HepG2 (cell line): ENCODE data around the gene ZIC2. TPM values are rescaled to one million over a fixed set of nuclear protein-coding genes. Genes with fewer than 3 reads are reported as not detected.

Experiments used
- ATAC-seq: fragments of 200-7000 bp; cut with Tn5 transposase; 3 replicates; pipeline ENCODE4 v1.9.1; 2020; ENCODE audit warnings: mild to moderate bottlenecking, moderate library complexity
- BruUV-seq: library from RNA; stranded (reverse); fragments of 400-500 nt; replicated peaks from 2 replicates; lab custom pipeline; 2021; lab: Mats Ljungman, UMichigan
- CTCF ChIA-PET: fragments of 300-600 bp; formaldehyde crosslinking; extraction: SDS; loops from one replicate; lab custom pipeline; 2021; ENCODE audit warnings: low total read pairs, inconsistent platforms, low intra/inter-chr PET ratio; lab: Yijun Ruan, JAX
- POLR2A ChIA-PET: fragments of 350-600 bp; sonication (Branson Sonifier 250); formaldehyde crosslinking; loops from one replicate; lab custom pipeline; 2020; ENCODE audit warnings: antibody characterized with exemption, inconsistent platforms; lab: Yijun Ruan, JAX
- DNase-seq: peaks from one replicate; pipeline ENCODE4 v3.0.0-alpha.2; 2015; ENCODE audit warnings: low spot score
- FAIRE-seq: peaks from 3 replicates; lab custom pipeline; 2011; peaks lifted over from hg19 to GRCh38; lab: Jason Lieb, UNC
- H2AFZ ChIP-seq: one replicate; pipeline ENCODE4 v1.6.1; 2011; ENCODE audit warnings: low read length, inconsistent platforms
- H3K27ac ChIP-seq: fragments of 300-600 bp; 3 replicates; pipeline ENCODE4 v1.8.0; 2011; ENCODE audit warnings: mixed run types, mild to moderate bottlenecking, mixed read lengths, low read length, inconsistent platforms; ENCODE audit not compliant: insufficient read depth; ENCODE audit errors: extremely low read length
- H3K27me3 ChIP-seq, 2 experiments: fragments of 200-600 bp in 1 of 2; 2 replicates in 1 of 2; 3 replicates in 1 of 2; pipeline versions ENCODE4 v1.6.0 to v1.8.0; 2011; ENCODE audit warnings: low read length in 2 of 2, mild to moderate bottlenecking in 2 of 2, moderate library complexity in 2 of 2, inconsistent platforms in 1 of 2; ENCODE audit not compliant: insufficient read depth in 2 of 2, control insufficient read depth in 1 of 2
- H3K36me3 ChIP-seq, 2 experiments: fragments of 200-600 bp in 1 of 2; replicated peaks in 1 of 2; 2 replicates in 1 of 2; 3 replicates in 1 of 2; pipeline versions ENCODE4 v1.5.1 to v1.8.0; 2011; ENCODE audit warnings: low read length in 2 of 2, inconsistent platforms in 1 of 2; ENCODE audit not compliant: insufficient read depth in 2 of 2, control insufficient read depth in 1 of 2
- H3K4me1 ChIP-seq: 2 replicates; pipeline ENCODE4 v1.5.1; 2012; ENCODE audit warnings: low read length, inconsistent platforms; ENCODE audit not compliant: insufficient read depth
- H3K4me2 ChIP-seq: 2 replicates; pipeline ENCODE4 v1.6.0; 2011; ENCODE audit warnings: low read depth, low read length, inconsistent platforms
- H3K4me3 ChIP-seq, 3 experiments: fragments of 200-600 bp in 1 of 3; sonication (generic), shearing (Covaris generic) in 1 of 3; replicated peaks in 1 of 3; 2 replicates each; pipeline ENCODE4 v1.5.1; 2011 to 2016; ENCODE audit warnings: low read length in 3 of 3, inconsistent platforms in 2 of 3, low read depth in 2 of 3, mild to moderate bottlenecking in 2 of 3, control low read depth in 1 of 3, mixed read lengths in 1 of 3; ENCODE audit not compliant: insufficient read depth in 1 of 3
- H3K79me2 ChIP-seq: one replicate; pipeline ENCODE4 v1.6.1; 2011; ENCODE audit warnings: low read length, inconsistent platforms; ENCODE audit not compliant: insufficient read depth
- H3K9ac ChIP-seq: 2 replicates; pipeline ENCODE4 v1.6.0; 2011; ENCODE audit warnings: mild to moderate bottlenecking, low read depth, low read length, inconsistent platforms; ENCODE audit not compliant: insufficient read depth
- H3K9me3 ChIP-seq: 2 replicates; pipeline ENCODE4 v1.5.1; 2012; ENCODE audit warnings: mild to moderate bottlenecking, low read length
- H4K20me1 ChIP-seq: 2 replicates; pipeline ENCODE4 v1.6.0; 2011; ENCODE audit warnings: inconsistent platforms, mild to moderate bottlenecking, low read length, moderate library complexity; ENCODE audit not compliant: insufficient read depth
- ASH2L ChIP-seq: fragments of 300-600, 200-600 bp; sonication (generic); IDR thresholded peaks from 2 replicates; pipeline ENCODE4 v1.7.0; 2017; ENCODE audit warnings: low read depth, mild to moderate bottlenecking, moderate library complexity, mixed read lengths, low read length; ENCODE audit not compliant: insufficient read length
- DDIT3 ChIP-seq: sonication (generic); formaldehyde crosslinking; IDR thresholded peaks from 2 replicates; pipeline ENCODE4 v1.4.0; 2020; ENCODE audit warnings: mild to moderate bottlenecking, missing genetic modification reagents
- MBD4 ChIP-seq: IDR thresholded peaks from 2 replicates; pipeline ENCODE4 v1.6.1; 2012; ENCODE audit warnings: low read length, inconsistent platforms, borderline replicate concordance
- MXD3 ChIP-seq: IDR thresholded peaks from 2 replicates; pipeline ENCODE4 v1.6.1; 2016; ENCODE audit warnings: mild to moderate bottlenecking, missing biosample characterization, missing genetic modification reagents
- PATZ1 ChIP-seq: sonication (generic); formaldehyde crosslinking; IDR thresholded peaks from 2 replicates; pipeline ENCODE4 v1.4.0; 2020; ENCODE audit warnings: missing genetic modification reagents
- PHF20 ChIP-seq: sonication (generic); formaldehyde crosslinking; IDR thresholded peaks from 2 replicates; pipeline ENCODE4 v1.5.0; 2020; ENCODE audit warnings: mild to moderate bottlenecking, missing genetic modification reagents
- SMYD3 ChIP-seq: sonication (generic); formaldehyde crosslinking; IDR thresholded peaks from 2 replicates; pipeline ENCODE4 v1.8.1; 2023; ENCODE audit warnings: mild to moderate bottlenecking, missing genetic modification reagents
- UBTF ChIP-seq: sonication (generic); formaldehyde crosslinking; IDR thresholded peaks from 2 replicates; pipeline ENCODE4 v1.4.0; 2020; ENCODE audit warnings: mild to moderate bottlenecking, missing genetic modification reagents
- ZBTB46 ChIP-seq: sonication (generic); formaldehyde crosslinking; IDR thresholded peaks from 2 replicates; pipeline ENCODE4 v1.4.0; 2020; ENCODE audit warnings: mild to moderate bottlenecking, missing genetic modification reagents, borderline replicate concordance
- ZC3H13 ChIP-seq: sonication (generic); formaldehyde crosslinking; IDR thresholded peaks from 2 replicates; pipeline ENCODE4 v1.8.1; 2023; ENCODE audit warnings: mild to moderate bottlenecking, missing genetic modification reagents, moderate library complexity
- ZC3H4 ChIP-seq: sonication (generic); formaldehyde crosslinking; IDR thresholded peaks from 2 replicates; pipeline ENCODE4 v1.4.0; 2020; ENCODE audit warnings: missing genetic modification reagents, borderline replicate concordance
- ZFP91 ChIP-seq: sonication (generic); formaldehyde crosslinking; IDR thresholded peaks from 2 replicates; pipeline ENCODE4 v1.9.0; 2022; ENCODE audit warnings: missing genetic modification reagents, mild to moderate bottlenecking, borderline replicate concordance
- ZNF615 ChIP-seq: sonication (generic); formaldehyde crosslinking; IDR thresholded peaks from 2 replicates; pipeline ENCODE4 v1.5.0; 2020; ENCODE audit warnings: mild to moderate bottlenecking, missing genetic modification reagents, borderline replicate concordance
- ZNF891 ChIP-seq: sonication (generic); formaldehyde crosslinking; IDR thresholded peaks from 2 replicates; pipeline ENCODE4 v1.5.0; 2020; ENCODE audit warnings: mild to moderate bottlenecking, missing genetic modification reagents
- ZSCAN25 ChIP-seq: sonication (generic); formaldehyde crosslinking; IDR thresholded peaks from 2 replicates; pipeline ENCODE4 v1.8.0; 2022; ENCODE audit warnings: mild to moderate bottlenecking, missing genetic modification reagents
- WGBS: methylation state at CpG from one replicate; pipeline ENCODE4 v1.1.6; 2017; ENCODE audit warnings: low lambda C conversion rate; 5-methylcytosine and 5-hydroxymethylcytosine counted together
- in situ Hi-C: cut with HindIII; loops from 2 replicates; pipeline ENCODE4 v1.10.0; 2017; ENCODE audit warnings: low pct_unique_long_range_greater_than_20kb; ENCODE audit not compliant: extremely low pct_ligation_motif_present
- intact Hi-C: fragments of 100-400 bp; cut with micrococcal nuclease; formaldehyde crosslinking; loops from one replicate; pipeline ENCODE4 v1.10.0; 2022; ENCODE audit not compliant: unreplicated experiment
- polyA plus RNA-seq, 8 experiments: library from polyadenylated mRNA; depleted of rRNA in 3 of 8; stranded (reverse) in 7 of 8; unstranded in 1 of 8; fragments of >200 nt; fragmentation: Illumina TruSeq in 4 of 8; extraction: Trizol in 4 of 8; gene quantifications; 2 replicates each; pipeline versions ENCODE4 v1.2.1 to v1.2.3, GENCODE V29; 2011 to 2016; ENCODE audit warnings: low read depth in 4 of 8, missing spikeins in 1 of 8, mixed read lengths in 1 of 8; ENCODE audit not compliant: insufficient read depth in 1 of 8
- total RNA-seq, 5 experiments: library from RNA; depleted of rRNA; stranded (reverse); fragments of >200 nt; fragmentation: Illumina TruSeq; extraction: Trizol; gene quantifications; 2 replicates each; pipeline ENCODE4 v1.2.3, GENCODE V29; 2016; ENCODE audit warnings: low read depth in 1 of 5

ZIC2 gene
- total and polyA plus RNA-seq, 2 of the 13 experiments (the other 11 are each of a cell fraction or from before 2014, with no cell fraction given), result 0.13 TPM; not detected in 1

- no peak for TF ChIP-seq ZBTB46 (CRISPR knock-in tag)
- no peak for TF ChIP-seq SMYD3 (CRISPR knock-in tag)
- TF ChIP-seq ZNF891 (CRISPR knock-in tag), result no peak
- TF ChIP-seq PHF20 (CRISPR knock-in tag), result no peak
- TF ChIP-seq ZSCAN25, result no peak
- TF ChIP-seq MXD3 (CRISPR knock-in tag), result no peak
These were observed 39.7 kb upstream of the ZIC2 start (continued) for GRCh38 chr13:99941911-99942310.

- Histone ChIP-seq H3K4me3 (no peak overlapping the region), H3K4me2 (no peak overlapping the region), H3K79me2 (no peaks in the 10 kb centered on the region), H3K27ac (no peak overlapping the region), H2AFZ (no peak overlapping the region), H3K9me3 (no peaks in the 10 kb centered on the region), H4K20me1 (no peaks in the 10 kb centered on the region), H3K9ac (no peak overlapping the region), H3K27me3 (peaks cover 2 to 24% of the 10 kb centered on the region in 2 experiments; a peak in 4 of 5 replicates), H3K4me1 (peaks cover 33% of the 10 kb centered on the region), H3K36me3 (no peaks in the 10 kb centered on the region)
- FAIRE-seq (no peak), ATAC-seq (no peak), DNase-seq (no peak)
- BruUV-seq, result no TSS peak
- intact Hi-C loops (no loop called here), in situ Hi-C loops (no loop called here)
- ChIA-PET POLR2A (no interaction called here), CTCF (no interaction called here)
- WGBS, result 52% methylated on average over 7 of the region's 7 CpGs
- TF ChIP-seq UBTF (CRISPR knock-in tag), result no peak
- no peak for TF ChIP-seq MBD4
- TF ChIP-seq DDIT3 (CRISPR knock-in tag), result no peak
- no peak for TF ChIP-seq ZFP91
- TF ChIP-seq ASH2L, result no peak
- TF ChIP-seq PATZ1 (CRISPR knock-in tag), result no peak
- TF ChIP-seq ZNF615 (CRISPR knock-in tag), result no peak
- TF ChIP-seq ZC3H4 (CRISPR knock-in tag), result no peak
- TF ChIP-seq ZC3H13 (CRISPR knock-in tag), result no peak
These were observed 37.5 kb upstream of the ZIC2 start for GRCh38 chr13:99944102-99944501.
